Testis (tissue), 2 donors: Measurements from ENCODE around the gene PPP1R37.

ENCODE experiments used
- POLR2A ChIP-seq: fragments of 450-650 bp; IDR thresholded peaks from one replicate; pipeline ENCODE4 v1.6.1; 2017; ENCODE audit warnings: antibody characterized with exemption, mild to moderate bottlenecking, moderate library complexity
- TF ChIP-seq, protein P1 (sequence below), 3 experiments: fragments of 450-650 bp in 2 of 3; fragments of 200-600 bp in 1 of 3; sonication (generic) in 1 of 3; IDR thresholded peaks; one replicate each; pipeline ENCODE4 v1.5.1; 2016 to 2019; ENCODE audit warnings: antibody characterized with exemption in 3 of 3, mild to moderate bottlenecking in 2 of 3, moderate library complexity in 1 of 3

DNA sequence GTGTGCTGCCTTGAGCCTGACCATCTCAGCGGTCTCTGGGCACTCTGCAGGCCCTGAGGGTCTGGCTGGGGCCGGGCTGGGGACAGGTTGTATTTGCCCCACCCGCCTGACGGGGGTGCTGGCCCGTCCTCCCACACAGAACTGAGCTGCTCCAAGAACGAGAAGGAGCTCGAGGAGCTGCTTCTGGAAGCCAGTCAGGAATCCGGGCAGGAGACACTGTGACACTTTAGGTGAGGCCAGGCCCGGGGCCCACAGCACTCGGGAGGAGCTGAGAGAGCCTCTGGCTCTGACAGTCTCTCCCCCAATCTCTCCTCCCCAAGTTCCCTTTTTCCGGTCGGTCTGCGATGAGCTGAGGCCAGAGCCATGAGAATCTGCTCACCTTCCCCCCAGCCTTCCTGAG, 53.3 kb downstream of the PPP1R37 start:
- TF ChIP-seq, protein P1, sequence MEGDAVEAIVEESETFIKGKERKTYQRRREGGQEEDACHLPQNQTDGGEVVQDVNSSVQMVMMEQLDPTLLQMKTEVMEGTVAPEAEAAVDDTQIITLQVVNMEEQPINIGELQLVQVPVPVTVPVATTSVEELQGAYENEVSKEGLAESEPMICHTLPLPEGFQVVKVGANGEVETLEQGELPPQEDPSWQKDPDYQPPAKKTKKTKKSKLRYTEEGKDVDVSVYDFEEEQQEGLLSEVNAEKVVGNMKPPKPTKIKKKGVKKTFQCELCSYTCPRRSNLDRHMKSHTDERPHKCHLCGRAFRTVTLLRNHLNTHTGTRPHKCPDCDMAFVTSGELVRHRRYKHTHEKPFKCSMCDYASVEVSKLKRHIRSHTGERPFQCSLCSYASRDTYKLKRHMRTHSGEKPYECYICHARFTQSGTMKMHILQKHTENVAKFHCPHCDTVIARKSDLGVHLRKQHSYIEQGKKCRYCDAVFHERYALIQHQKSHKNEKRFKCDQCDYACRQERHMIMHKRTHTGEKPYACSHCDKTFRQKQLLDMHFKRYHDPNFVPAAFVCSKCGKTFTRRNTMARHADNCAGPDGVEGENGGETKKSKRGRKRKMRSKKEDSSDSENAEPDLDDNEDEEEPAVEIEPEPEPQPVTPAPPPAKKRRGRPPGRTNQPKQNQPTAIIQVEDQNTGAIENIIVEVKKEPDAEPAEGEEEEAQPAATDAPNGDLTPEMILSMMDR (IDR thresholded peaks at IDR 0.05) = no peak
- TF ChIP-seq POLR2A = no peak
